ENCODE data around the gene ATP2B2.

ATP2B2 gene

DNA sequence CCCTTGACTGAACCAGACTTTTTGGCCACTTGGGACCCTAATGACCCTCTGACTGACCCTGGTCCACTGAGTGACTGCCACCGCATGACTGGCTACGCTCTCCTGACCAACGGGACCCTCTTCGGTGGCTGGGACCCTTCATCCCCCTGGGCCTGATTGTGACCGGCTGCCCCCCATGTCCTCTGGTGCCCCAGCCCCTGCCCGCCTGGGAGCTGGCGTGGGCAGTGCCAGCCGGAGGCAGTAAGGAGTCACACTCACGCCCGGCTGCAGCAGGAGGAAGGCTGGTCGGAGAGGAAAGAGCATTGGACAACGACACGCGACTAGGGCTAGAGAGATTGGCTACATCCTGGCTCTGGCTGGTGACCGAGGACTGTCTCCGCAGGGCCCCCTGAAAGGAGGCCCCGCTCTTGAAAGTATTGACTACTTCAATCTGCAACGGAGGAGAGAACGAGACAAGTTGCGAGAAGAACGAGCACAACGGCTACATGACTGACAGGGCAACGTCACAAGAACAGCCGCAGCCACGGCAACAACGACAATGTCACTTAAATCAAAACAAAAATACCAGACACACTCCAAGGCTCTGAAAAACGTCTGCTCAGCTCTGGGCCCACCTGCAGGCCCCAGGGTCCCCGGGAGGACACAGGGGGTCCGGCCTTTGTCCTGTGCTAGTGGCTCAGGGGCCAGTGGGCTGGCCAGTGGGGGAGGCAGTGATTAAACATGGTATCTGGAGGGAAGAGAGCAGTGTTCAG is 169.3 kb downstream of the ATP2B2 start:
- TF ChIP-seq, protein P1, sequence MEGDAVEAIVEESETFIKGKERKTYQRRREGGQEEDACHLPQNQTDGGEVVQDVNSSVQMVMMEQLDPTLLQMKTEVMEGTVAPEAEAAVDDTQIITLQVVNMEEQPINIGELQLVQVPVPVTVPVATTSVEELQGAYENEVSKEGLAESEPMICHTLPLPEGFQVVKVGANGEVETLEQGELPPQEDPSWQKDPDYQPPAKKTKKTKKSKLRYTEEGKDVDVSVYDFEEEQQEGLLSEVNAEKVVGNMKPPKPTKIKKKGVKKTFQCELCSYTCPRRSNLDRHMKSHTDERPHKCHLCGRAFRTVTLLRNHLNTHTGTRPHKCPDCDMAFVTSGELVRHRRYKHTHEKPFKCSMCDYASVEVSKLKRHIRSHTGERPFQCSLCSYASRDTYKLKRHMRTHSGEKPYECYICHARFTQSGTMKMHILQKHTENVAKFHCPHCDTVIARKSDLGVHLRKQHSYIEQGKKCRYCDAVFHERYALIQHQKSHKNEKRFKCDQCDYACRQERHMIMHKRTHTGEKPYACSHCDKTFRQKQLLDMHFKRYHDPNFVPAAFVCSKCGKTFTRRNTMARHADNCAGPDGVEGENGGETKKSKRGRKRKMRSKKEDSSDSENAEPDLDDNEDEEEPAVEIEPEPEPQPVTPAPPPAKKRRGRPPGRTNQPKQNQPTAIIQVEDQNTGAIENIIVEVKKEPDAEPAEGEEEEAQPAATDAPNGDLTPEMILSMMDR (conservative IDR thresholded peaks at IDR 0.05), result no peak
- H3K27ac ChIP-seq, result no peak overlapping the region

DNA sequence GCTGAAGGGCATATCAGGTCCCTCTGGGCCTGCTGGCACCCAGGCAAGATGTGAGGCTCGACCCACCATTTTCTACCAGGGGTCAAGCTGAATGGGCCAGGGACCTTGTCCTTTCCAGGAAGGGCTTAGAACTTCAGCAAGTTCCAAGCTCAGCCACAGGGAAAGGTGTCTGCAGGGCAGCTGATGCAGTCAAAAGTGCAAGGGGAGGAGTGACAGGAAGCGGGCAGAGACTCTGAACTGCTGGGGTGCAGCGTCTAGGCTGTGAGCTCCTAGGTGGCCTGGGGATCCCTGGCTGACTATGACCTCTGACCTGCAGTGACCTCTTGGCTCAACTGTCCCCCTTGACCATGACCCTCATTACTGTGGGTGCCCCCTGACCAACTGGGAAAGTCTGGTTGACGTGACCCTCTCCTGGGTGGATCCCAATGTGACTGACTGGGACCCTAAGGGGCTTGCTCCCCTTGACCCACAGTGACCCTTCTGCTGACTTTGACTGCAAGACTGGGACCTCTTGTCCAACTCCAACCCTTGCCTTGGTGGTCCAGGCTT is 170.1 kb downstream of the ATP2B2 start:
- TF ChIP-seq, protein P1 (conservative IDR thresholded peaks at IDR 0.05), result no peak
- H3K27ac ChIP-seq, result no peak overlapping the region

DNA sequence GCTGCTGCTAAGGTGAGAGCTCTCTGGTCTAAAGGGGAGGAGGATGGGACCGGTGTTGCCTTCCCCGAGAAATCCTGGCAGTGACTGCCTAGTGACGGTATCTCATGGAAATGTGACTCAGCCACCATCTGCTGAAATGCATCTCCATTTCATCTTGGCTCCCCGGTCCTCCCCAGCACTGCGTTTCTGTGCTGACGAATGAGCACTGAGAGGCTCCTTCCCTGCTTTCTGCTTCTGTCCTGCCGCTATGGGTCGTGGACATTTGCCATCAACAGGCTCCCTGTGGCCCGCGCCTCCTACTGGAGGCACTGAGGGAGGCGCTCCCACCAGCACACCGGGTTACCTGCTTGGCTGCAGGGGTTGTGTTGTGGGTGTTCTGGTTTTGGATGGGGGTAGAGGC is 170.9 kb downstream of the ATP2B2 start:
- no peak overlapping the region for H3K27ac ChIP-seq
- TF ChIP-seq, protein P1 (conservative IDR thresholded peaks at IDR 0.05), result no peak

DNA sequence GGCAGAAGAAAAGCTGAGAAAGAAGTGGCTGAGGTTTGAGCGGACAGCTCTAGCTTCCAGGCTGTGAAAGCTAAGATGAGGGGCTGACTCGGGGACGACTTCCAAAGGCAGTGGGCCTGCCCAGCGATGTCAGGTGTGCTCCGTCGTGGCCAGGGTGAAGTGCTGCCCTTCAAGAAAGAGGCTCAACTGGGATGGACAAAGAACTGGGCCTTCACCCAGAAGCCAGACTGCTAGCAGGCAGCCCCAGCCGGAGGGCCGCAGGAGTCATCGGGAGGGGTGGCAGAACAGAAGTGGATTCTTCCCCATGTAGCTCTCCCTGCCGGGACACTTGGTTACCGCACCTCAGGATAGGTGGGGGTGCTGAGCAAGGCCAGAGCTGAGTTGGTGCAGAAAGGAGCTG is 171.3 kb downstream of the ATP2B2 start:
- TF ChIP-seq, protein P1 (conservative IDR thresholded peaks at IDR 0.05), result no peak
- H3K27ac ChIP-seq, result no peak overlapping the region

DNA sequence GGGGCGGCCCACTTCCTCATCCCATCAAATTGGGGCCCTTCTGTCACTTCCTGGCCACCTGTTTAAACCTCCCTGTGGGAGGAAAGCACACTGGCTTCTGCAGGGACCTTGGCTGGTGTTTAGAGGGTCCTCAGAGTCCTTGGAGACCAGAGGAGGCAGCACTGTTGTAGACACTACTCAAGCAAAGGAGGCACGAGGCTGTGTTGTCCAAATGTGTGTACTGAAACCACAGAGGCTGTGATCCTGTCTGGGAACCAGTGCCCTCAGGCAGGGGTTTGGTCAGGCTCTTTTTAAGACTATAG is 172.1 kb downstream of the ATP2B2 start:
- TF ChIP-seq, protein P1 (conservative IDR thresholded peaks at IDR 0.05), result no peak
- H3K27ac ChIP-seq, result no peak overlapping the region

DNA sequence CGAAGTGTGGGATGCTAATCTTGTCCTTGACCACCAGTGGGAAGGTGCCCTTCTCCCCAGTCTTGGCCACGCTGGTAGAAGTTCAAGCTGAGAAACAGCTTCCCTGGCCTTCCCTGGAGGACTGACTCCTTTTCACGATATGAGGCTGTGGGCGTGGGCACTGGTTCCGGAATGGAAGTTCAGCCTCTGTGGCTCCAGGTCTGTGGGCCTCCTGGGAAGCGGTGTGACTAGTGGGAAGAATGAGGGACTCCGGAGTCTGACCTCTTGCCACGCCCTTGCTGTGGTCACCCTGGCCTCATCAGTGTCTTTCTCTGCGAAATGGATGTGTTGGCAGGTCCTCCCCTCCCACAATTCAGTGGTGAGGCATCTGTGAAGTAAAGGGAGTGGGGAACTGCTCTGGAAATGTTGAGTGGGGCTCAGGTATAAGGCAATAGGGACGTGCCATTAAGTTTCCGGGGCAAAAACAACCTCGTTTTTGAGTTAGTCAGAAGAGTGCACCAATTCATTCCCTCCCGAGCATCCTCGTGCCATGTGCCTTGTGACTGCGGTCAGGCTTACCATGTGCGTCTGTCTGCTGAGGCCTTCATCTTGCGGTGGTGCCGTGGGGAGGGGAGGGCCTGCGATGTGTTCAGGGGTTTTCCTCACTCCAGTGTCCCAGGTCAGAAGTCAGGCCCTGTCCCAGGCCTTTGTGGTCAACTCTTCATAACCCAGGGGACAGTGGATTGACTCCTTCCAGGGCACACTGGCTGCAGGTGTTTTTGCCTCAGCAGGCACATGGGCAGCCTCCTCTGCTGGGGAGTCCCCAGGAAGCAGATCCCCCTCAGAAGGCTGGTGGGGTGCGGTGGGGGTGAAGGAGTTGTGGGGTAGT is 172.7 kb downstream of the ATP2B2 start:
- no peak overlapping the region for H3K27ac ChIP-seq
- TF ChIP-seq, protein P1 (conservative IDR thresholded peaks at IDR 0.05), result no peak

DNA sequence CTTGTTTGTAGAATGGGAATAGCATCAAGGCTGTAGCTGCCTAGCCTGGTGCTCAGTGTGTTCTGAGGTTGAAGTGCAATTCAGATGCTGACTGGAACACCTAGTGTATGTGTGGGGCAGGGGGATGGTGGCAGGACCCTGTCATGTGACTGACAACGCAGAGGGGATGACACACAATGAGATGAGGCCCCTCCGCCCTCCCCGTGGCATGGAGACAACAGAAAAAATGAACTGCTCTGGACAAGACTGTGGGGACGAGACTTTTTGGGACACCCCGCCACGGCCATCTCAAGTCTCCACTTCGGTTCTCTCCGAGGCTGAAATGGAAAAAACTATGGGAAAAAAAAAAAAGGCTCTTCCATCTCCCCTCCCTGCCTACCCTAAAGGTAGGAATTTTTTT is 174.1 kb downstream of the ATP2B2 start:
- H3K27ac ChIP-seq, result no peak overlapping the region
- TF ChIP-seq, protein P1 (conservative IDR thresholded peaks at IDR 0.05), result no peak
